Upper lobe of left lung (tissue), 6 donors: ENCODE data around the gene RAP1A. TPM values are rescaled to one million over a fixed set of nuclear protein-coding genes. Genes with fewer than 3 reads are reported as not detected.
"Not testable (repeated sequence)": the region's sequence is repeated elsewhere in the genome, so short reads cannot be mapped to it uniquely, and the experiment has no call there.

ENCODE experiments used
- ATAC-seq, 2 donors: fragments of 200-7000 bp; cut with Tn5 transposase; one replicate each; pipeline ENCODE4 v1.9.1; 2022; ENCODE audit warnings: mild to moderate bottlenecking in 2 of 2, moderate library complexity in 2 of 2; ENCODE audit not compliant: low FRiP score in 2 of 2
- DNase-seq, 2 donors: peaks; one replicate each; pipeline ENCODE4 v3.0.0-alpha.2; 2019 to 2020
- H3K27ac ChIP-seq, 4 donors: fragments of 200-600 bp; sonication (generic); one replicate each; pipeline ENCODE4 v1.5.1; 2016 to 2019
- H3K27me3 ChIP-seq, 4 donors: fragments of 200-600 bp; sonication (generic); one replicate each; pipeline ENCODE4 v1.5.1; 2017 to 2019
- H3K36me3 ChIP-seq, 4 donors: fragments of 200-600 bp; sonication (generic); one replicate each; pipeline ENCODE4 v1.5.1; 2016 to 2019
- H3K4me1 ChIP-seq, 4 donors: fragments of 200-600 bp; sonication (generic); one replicate each; pipeline ENCODE4 v1.5.1; 2018 to 2019
- H3K4me3 ChIP-seq, 4 donors: fragments of 200-600 bp; sonication (generic); one replicate each; pipeline ENCODE4 v1.5.1; 2017 to 2019; ENCODE audit warnings: mild to moderate bottlenecking in 2 of 4, moderate library complexity in 1 of 4
- H3K9me3 ChIP-seq, 4 donors: fragments of 200-600 bp; sonication (generic); one replicate each; pipeline ENCODE4 v1.5.1; 2018 to 2019
- EP300 ChIP-seq, 4 donors: sonication (generic); formaldehyde crosslinking; IDR thresholded peaks; one replicate each; pipeline ENCODE4 v1.5.1; 2017; ENCODE audit warnings: antibody characterized with exemption in 4 of 4, control low read depth in 2 of 4
- POLR2A ChIP-seq, 4 donors: fragments of 450-650 bp; IDR thresholded peaks; one replicate each; pipeline ENCODE4 v1.5.1; 2016 to 2017; ENCODE audit warnings: antibody characterized with exemption in 4 of 4, mild to moderate bottlenecking in 2 of 4
- POLR2AphosphoS5 ChIP-seq, 2 donors: sonication (generic); formaldehyde crosslinking; IDR thresholded peaks; one replicate each; pipeline ENCODE4 v1.5.1; 2017; ENCODE audit warnings: antibody characterized with exemption in 2 of 2
- WGBS, 2 donors: methylation state at CpG; one replicate each; pipeline ENCODE4 v1.1.5; 2017 to 2018; 5-methylcytosine and 5-hydroxymethylcytosine counted together
- total RNA-seq, 6 donors: library from RNA; depleted of rRNA in 4 of 6; stranded (reverse); fragments of >200 nt in 4 of 6; gene quantifications; one replicate each; pipeline versions ENCODE4 v1.1.0 to v1.2.1, GENCODE V29; 2016 to 2021
- TF ChIP-seq, protein P1 (sequence below), 6 experiments: fragments of 450-650 bp in 4 of 6; fragments of 200-600 bp in 2 of 6; sonication (generic) in 2 of 6; IDR thresholded peaks; one replicate each; pipeline ENCODE4 v1.5.1; 2016 to 2019; ENCODE audit warnings: antibody characterized with exemption in 6 of 6
- donor health status: DM: no; HTN: no; CAD: no; lungs with moderate emphysema.
- donor health status: DM: no; HTN: yes; CAD: no; lungs with severe emphysema.

Gene RAP1A
- total RNA-seq, 6 donors from 2014 or later: 16.8 to 115 (median 82.6) TPM

DNA sequence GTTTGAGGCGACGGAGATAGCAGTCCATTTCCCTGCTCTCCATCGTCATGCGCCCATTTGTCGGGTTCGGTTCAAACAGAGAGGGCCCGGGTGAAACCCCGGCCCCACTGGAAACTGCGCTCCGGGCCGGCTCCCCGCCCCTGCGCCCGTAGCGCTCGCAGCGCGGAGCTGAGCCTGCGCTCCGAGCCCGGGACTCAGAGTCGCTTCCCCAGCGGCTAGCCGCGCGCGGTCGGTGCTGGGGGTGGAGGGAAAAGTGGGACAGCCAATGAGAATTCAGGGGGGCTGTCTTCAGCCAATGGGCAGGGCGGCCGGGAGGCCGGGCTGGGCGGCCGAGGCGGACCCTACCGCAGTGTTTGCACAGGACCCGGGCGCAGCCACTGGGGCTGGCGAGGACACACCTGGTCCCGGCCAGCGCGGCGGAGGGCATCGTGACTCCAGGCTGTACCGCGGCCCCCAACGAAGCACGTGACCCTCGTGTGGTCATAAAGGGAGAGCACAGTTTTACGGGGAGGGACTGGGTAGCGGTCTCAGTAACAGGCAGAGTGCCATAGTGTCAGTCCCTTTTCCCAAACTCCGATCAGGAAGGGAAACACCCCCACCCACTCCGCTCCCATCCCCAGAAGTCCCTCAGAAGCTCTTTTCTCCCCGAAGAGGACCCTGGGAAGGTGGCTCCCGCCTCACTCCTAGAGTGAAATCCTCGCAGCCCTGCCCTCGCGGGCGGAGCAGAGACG is 119.8 kb downstream of the RAP1A start, which contains the start of gene INKA2:
Gene INKA2 (minus strand): TSS at position 202 of the 731 bp plus-strand sequence. CDS start 153 bp downstream, at position 49.
- peak; percentile 91 to 94 for ATAC-seq
- 1 to 4% methylated on average over 5 to 16 of the region's 59 CpGs for WGBS, 2 donors
- peaks cover 25 to 41% (median 29%) of the 10 kb centered on the region in 4 donors for H3K4me1 ChIP-seq

DNA sequence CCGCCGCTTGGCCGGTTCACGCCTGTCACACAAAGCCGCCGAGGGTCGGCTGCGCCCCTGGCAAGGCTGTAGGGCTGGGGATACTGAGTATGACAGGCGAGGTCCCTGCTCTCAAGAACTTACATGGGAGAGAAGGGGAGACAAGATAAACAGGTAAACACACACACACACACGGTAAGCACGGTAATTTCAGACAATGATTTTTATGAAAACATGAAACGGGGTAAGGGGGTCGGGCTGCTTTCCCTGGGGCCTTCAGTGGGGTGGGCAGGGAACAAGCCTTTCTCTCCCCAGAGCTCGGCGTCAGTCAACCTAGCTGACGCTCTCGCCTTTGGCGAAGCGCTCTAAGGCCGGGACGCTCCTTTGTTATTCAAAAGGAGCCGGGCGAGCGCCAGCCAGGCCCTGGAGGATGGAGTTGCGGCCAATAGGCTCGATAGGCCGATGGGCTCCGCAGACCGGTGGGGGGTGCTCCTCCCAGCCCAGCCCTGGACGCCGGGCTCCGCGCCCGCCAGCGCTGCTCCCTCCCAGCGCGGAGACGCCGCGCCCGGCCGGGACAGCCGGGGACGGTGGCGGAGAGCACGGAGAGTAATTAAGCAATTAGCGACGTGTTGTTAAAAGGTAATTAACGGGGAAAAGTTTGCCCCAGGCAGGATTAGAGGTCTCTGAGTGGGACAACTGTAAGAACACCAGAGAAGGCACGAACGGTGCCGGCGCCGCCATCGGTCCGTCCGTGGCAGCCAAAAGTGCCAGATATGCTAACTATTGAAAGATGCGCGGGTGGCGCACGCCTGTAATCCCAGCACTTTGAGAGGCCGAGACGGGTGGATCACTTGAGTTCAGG is 120.6 kb downstream of the RAP1A start:
- DNase-seq: peak; percentile 57 to 91
- no peaks in the 10 kb centered on the region for H3K9me3 ChIP-seq
- no peaks in the 10 kb centered on the region for H3K27me3 ChIP-seq
- peak; percentile 19 to 81 for ATAC-seq
- peaks cover 20 to 35% (median 26%) of the 10 kb centered on the region in 4 donors for H3K4me1 ChIP-seq
- peak overlapping the region; percentile 46 to 85 (median 64) for H3K4me3 ChIP-seq
- peak overlapping the region; percentile 75 to 94 (median 90) for H3K27ac ChIP-seq
- WGBS, 2 donors: 3 to 7% methylated on average over 30 to 62 of the region's 63 CpGs
- H3K36me3 ChIP-seq: no peaks in the 10 kb centered on the region
- no peak for TF ChIP-seq EP300 (IDR thresholded peaks at IDR 0.05)
- no peak for TF ChIP-seq POLR2A (IDR thresholded peaks at IDR 0.05)
- TF ChIP-seq POLR2AphosphoS5 (IDR thresholded peaks at IDR 0.05): no peak
- TF ChIP-seq, protein P1, sequence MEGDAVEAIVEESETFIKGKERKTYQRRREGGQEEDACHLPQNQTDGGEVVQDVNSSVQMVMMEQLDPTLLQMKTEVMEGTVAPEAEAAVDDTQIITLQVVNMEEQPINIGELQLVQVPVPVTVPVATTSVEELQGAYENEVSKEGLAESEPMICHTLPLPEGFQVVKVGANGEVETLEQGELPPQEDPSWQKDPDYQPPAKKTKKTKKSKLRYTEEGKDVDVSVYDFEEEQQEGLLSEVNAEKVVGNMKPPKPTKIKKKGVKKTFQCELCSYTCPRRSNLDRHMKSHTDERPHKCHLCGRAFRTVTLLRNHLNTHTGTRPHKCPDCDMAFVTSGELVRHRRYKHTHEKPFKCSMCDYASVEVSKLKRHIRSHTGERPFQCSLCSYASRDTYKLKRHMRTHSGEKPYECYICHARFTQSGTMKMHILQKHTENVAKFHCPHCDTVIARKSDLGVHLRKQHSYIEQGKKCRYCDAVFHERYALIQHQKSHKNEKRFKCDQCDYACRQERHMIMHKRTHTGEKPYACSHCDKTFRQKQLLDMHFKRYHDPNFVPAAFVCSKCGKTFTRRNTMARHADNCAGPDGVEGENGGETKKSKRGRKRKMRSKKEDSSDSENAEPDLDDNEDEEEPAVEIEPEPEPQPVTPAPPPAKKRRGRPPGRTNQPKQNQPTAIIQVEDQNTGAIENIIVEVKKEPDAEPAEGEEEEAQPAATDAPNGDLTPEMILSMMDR (IDR thresholded peaks at IDR 0.05): no peak

More for the DNA sequence above, 119.8 kb downstream of the RAP1A start, which contains the start of gene INKA2:
- no peaks in the 10 kb centered on the region for H3K9me3 ChIP-seq
- no peaks in the 10 kb centered on the region for H3K36me3 ChIP-seq
- TF ChIP-seq, protein P1 (IDR thresholded peaks at IDR 0.05): peak in 3 of 6 experiments; percentile 24 to 35 (median 33)
- TF ChIP-seq EP300 (IDR thresholded peaks at IDR 0.05) (no peak), POLR2A (IDR thresholded peaks at IDR 0.05) (peak in 3 of 4 donors; percentile 45 to 84 (median 60)), POLR2AphosphoS5 (IDR thresholded peaks at IDR 0.05) (peak; percentile 62 to 88)
- H3K27me3 ChIP-seq: no peaks in the 10 kb centered on the region
- peak within 1 kb of the TSS; percentile 46 to 85 (median 64) for H3K4me3 ChIP-seq
- peak; percentile 95 to 97 for DNase-seq
- H3K27ac ChIP-seq: peak within 1 kb of the TSS; percentile 75 to 94 (median 90)

DNA sequence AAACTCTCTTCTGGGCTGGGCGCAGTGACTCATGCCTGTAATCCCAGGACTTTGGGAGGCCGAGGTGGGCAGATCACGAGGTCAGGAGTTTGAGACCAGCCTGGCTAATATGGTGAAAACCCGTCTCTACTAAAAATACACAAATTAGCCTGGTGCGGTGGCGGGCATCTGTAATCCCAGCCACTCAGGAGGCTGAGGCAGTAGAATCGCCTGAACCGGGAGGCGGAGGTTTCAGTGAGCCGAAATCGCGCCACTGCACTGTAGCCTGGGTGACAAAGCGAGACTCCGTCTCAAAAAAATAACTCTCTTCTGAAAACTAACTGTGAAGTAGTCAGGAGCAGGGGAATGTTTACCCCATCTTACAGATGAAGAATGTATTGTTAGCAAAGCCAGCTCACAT is 122.7 kb downstream of the RAP1A start:
- H3K9me3 ChIP-seq, H3K36me3 ChIP-seq, DNase-seq, H3K27me3 ChIP-seq, H3K4me3 ChIP-seq, ATAC-seq, H3K27ac ChIP-seq: not testable (repeated sequence)
- 95% methylated on average over 14 of the region's 14 CpGs for WGBS, 2 donors
- peaks cover 16 to 31% (median 20%) of the 10 kb centered on the region in 4 donors for H3K4me1 ChIP-seq

DNA sequence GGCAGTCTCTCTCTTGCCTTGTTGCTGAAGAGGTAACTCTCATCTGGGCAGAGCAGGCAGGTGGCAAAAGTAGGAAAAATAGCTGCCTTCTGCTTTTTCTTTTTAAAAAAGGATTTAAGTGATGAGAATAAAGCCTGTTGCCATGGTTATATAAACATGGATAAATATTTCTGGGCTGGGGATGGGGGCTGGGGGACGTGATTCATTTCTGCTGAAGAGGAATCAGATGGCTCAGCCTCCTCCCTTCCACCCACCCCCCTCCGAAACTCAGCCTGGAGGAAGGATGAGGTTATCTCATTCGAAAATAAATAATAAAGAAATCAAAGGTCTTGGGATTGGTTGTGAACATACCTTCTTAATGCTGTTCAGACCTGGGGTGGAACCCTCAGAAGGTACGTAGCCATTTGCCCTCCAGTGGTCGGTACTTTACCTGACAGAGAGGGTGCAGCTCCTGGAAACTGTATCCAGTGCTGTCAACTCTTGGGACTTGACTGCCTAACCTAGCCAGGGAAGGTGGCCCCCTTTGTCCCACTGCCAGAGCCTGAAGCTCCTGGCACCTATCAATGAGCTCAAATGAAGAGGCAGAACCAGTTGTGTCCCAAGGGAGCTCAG is 123.5 kb downstream of the RAP1A start:
- H3K27ac ChIP-seq: peak overlapping the region in 1 of 4 donors; percentile 46
- no peaks in the 10 kb centered on the region for H3K9me3 ChIP-seq
- no peak for DNase-seq
- TF ChIP-seq POLR2A (IDR thresholded peaks at IDR 0.05) (no peak), POLR2AphosphoS5 (IDR thresholded peaks at IDR 0.05) (no peak), EP300 (IDR thresholded peaks at IDR 0.05) (no peak)
- TF ChIP-seq, protein P1 (IDR thresholded peaks at IDR 0.05): no peak
- no peak for ATAC-seq
- H3K4me3 ChIP-seq: no peak overlapping the region
- WGBS, 2 donors: 79 to 80% methylated on average over 5 of the region's 5 CpGs
- H3K36me3 ChIP-seq: no peaks in the 10 kb centered on the region
- H3K27me3 ChIP-seq: no peaks in the 10 kb centered on the region
- peaks cover 10 to 23% (median 12%) of the 10 kb centered on the region in 4 donors for H3K4me1 ChIP-seq
